ENCODE measurements around the gene CHAD.

CHAD gene

GRCh38 chr17:50468304-50469207, at the start of gene CHAD:
Gene CHAD, minus strand, starts transcription at chr17:50468880. Its CDS starts 67 bp downstream, at chr17:50468813.
- peak; percentile 59 for DNase-seq (ENCODE audit: low spot score)

- no peak for DNase-seq (ENCODE audit: low spot score)
Observed at GRCh38 chr17:50517504-50518383, 49.1 kb upstream of the CHAD start.

- DNase-seq (ENCODE audit: low spot score): no peak
Observed at GRCh38 chr17:50517011-50517410, 48.3 kb upstream of the CHAD start.

- no peak for DNase-seq (ENCODE audit: low spot score)
Observed at GRCh38 chr17:50514936-50515702, 46.4 kb upstream of the CHAD start.

- DNase-seq (ENCODE audit: low spot score): no peak
Observed at GRCh38 chr17:50514388-50514787, 45.7 kb upstream of the CHAD start.

GRCh38 chr17:50513495-50513894, 44.8 kb upstream of the CHAD start:
- DNase-seq (ENCODE audit: low spot score): no peak

- DNase-seq (ENCODE audit: low spot score): peak; percentile 53
Observed at GRCh38 chr17:50511058-50511457, 42.4 kb upstream of the CHAD start.

- DNase-seq (ENCODE audit: low spot score): no peak
Observed at GRCh38 chr17:50508573-50509460, 40.1 kb upstream of the CHAD start.

- DNase-seq (ENCODE audit: low spot score): peak; percentile 82
Observed at GRCh38 chr17:50507871-50508572, 39.3 kb upstream of the CHAD start, which contains the start of gene MYCBPAP. Gene MYCBPAP, plus strand, starts transcription at chr17:50508439. Its CDS starts 236 bp downstream, at chr17:50508675.

GRCh38 chr17:50506298-50506697, 37.6 kb upstream of the CHAD start:
- DNase-seq (ENCODE audit: low spot score): no peak

GRCh38 chr17:50505591-50506130, 37.0 kb upstream of the CHAD start:
- no peak for DNase-seq (ENCODE audit: low spot score)

GRCh38 chr17:50502301-50502990, 33.8 kb upstream of the CHAD start:
- no peak for DNase-seq (ENCODE audit: low spot score)

GRCh38 chr17:50501054-50501453, 32.4 kb upstream of the CHAD start:
- DNase-seq (ENCODE audit: low spot score): no peak

GRCh38 chr17:50499721-50500120, 31.0 kb upstream of the CHAD start:
- DNase-seq (ENCODE audit: low spot score): no peak

GRCh38 chr17:50499270-50499669, 30.6 kb upstream of the CHAD start:
- no peak for DNase-seq (ENCODE audit: low spot score)

- no peak for DNase-seq (ENCODE audit: low spot score)
Observed at GRCh38 chr17:50498021-50498874, 29.6 kb upstream of the CHAD start.

GRCh38 chr17:50495918-50496317, 27.2 kb upstream of the CHAD start:
- DNase-seq (ENCODE audit: low spot score): no peak

- no peak for DNase-seq (ENCODE audit: low spot score)
Observed at GRCh38 chr17:50495217-50495823, 26.6 kb upstream of the CHAD start.

All from hepatic stellate cell (primary cell).